Activated CD4-positive, alpha-beta T cell treated with anti-CD3 and anti-CD28 coated beads, Interleukin-2, amount 50 U/mL, for 24 hours (primary cell): ENCODE measurements around the gene MYRIP.
A peak's percentile ranks its signal among the peaks of the same experiment; 100 is the strongest.

Experiments used
- DNase-seq, 2 donors: peaks; one replicate each; pipeline ENCODE4 v3.0.0-alpha.2; 2020; ENCODE audit warnings: low read depth in 1 of 2, low spot score in 1 of 2

MYRIP gene

GRCh38 chr3:39965461-39965860 lies 156.1 kb downstream of the MYRIP start:
- DNase-seq, result no peak

GRCh38 chr3:39965997-39966396 lies 156.6 kb downstream of the MYRIP start:
- DNase-seq, result no peak

GRCh38 chr3:39970982-39971381 lies 161.6 kb downstream of the MYRIP start:
- DNase-seq, result no peak

GRCh38 chr3:39971559-39972031 lies 162.2 kb downstream of the MYRIP start:
- no peak for DNase-seq

- no peak for DNase-seq
Observed at GRCh38 chr3:39972508-39972907, 163.1 kb downstream of the MYRIP start.

- no peak for DNase-seq
Observed at GRCh38 chr3:39977058-39977794, 167.8 kb downstream of the MYRIP start.

GRCh38 chr3:39978308-39978707 lies 168.9 kb downstream of the MYRIP start:
- no peak for DNase-seq

GRCh38 chr3:39980058-39980457 lies 170.6 kb downstream of the MYRIP start:
- no peak for DNase-seq

- no peak for DNase-seq
Observed at GRCh38 chr3:39980781-39981180, 171.4 kb downstream of the MYRIP start.

GRCh38 chr3:39981547-39982184 lies 172.3 kb downstream of the MYRIP start:
- no peak for DNase-seq

GRCh38 chr3:39982665-39983357 lies 173.4 kb downstream of the MYRIP start:
- no peak for DNase-seq

- DNase-seq, result no peak
Observed at GRCh38 chr3:39989746-39990145, 180.3 kb downstream of the MYRIP start.

GRCh38 chr3:39990532-39990931 lies 181.1 kb downstream of the MYRIP start:
- peak in 1 of 2 donors; percentile 1 for DNase-seq

- no peak for DNase-seq
Observed at GRCh38 chr3:40008796-40009195, 199.4 kb downstream of the MYRIP start.

GRCh38 chr3:40009991-40010390 lies 200.6 kb downstream of the MYRIP start:
- DNase-seq, result no peak

GRCh38 chr3:40012381-40012780 lies 203.0 kb downstream of the MYRIP start:
- no peak for DNase-seq

GRCh38 chr3:40016391-40016790 lies 207.0 kb downstream of the MYRIP start:
- no peak for DNase-seq

- no peak for DNase-seq
Observed at GRCh38 chr3:40018369-40018768, 209.0 kb downstream of the MYRIP start.

- DNase-seq, result no peak
Observed at GRCh38 chr3:40019376-40019775, 210.0 kb downstream of the MYRIP start.

- no peak for DNase-seq
Observed at GRCh38 chr3:40020689-40021088, 211.3 kb downstream of the MYRIP start.

GRCh38 chr3:40021338-40021737 lies 211.9 kb downstream of the MYRIP start:
- no peak for DNase-seq

- no peak for DNase-seq
Observed at GRCh38 chr3:40022297-40022827, 213.0 kb downstream of the MYRIP start.
